Loucy (cell line): ENCODE data around the gene RND3.

Source experiments
- H2AFZ ChIP-seq: fragments of 200-600 bp; sonication (generic); 2 replicates; pipeline ENCODE4 v1.6.0; 2016; ENCODE audit warnings: antibody characterized with exemption, mild to moderate bottlenecking, low read length, moderate library complexity
- H3F3A ChIP-seq: fragments of 200-600 bp; 2 replicates; pipeline ENCODE4 v1.6.0; 2016; ENCODE audit warnings: antibody characterized with exemption, low read depth, mild to moderate bottlenecking
- H3K27me3 ChIP-seq: fragments of 200-600 bp; sonication (generic); 2 replicates; pipeline ENCODE4 v1.6.1; 2014; ENCODE audit warnings: low read length, mild to moderate bottlenecking; ENCODE audit not compliant: insufficient read depth, poor library complexity, severe bottlenecking
- H3K36me3 ChIP-seq: fragments of 200-600 bp; sonication (generic); 2 replicates; pipeline ENCODE4 v1.6.1; 2016; ENCODE audit warnings: low read length; ENCODE audit not compliant: insufficient read depth
- H3K4me1 ChIP-seq: fragments of 200-600 bp; sonication (generic); 2 replicates; pipeline ENCODE4 v1.5.1; 2014; ENCODE audit warnings: low read length, mild to moderate bottlenecking; ENCODE audit not compliant: insufficient read depth, poor library complexity, severe bottlenecking
- H3K4me2 ChIP-seq: fragments of 200-600 bp; sonication (generic); 2 replicates; pipeline ENCODE4 v1.6.0; 2014; ENCODE audit warnings: antibody characterized with exemption, low read length, low read depth, mild to moderate bottlenecking; ENCODE audit not compliant: poor library complexity, severe bottlenecking
- H3K4me3 ChIP-seq: fragments of 200-600 bp; sonication (generic); 2 replicates; pipeline ENCODE4 v1.5.1; 2014; ENCODE audit warnings: low read length, mild to moderate bottlenecking, mixed read lengths; ENCODE audit not compliant: poor library complexity, severe bottlenecking
- H3K79me2 ChIP-seq: fragments of 200-600 bp; sonication (generic); 2 replicates; pipeline ENCODE4 v1.6.1; 2014; ENCODE audit warnings: low read length; ENCODE audit not compliant: insufficient read depth
- H3K9ac ChIP-seq: fragments of 200-600 bp; sonication (generic); 2 replicates; pipeline ENCODE4 v1.6.0; 2014; ENCODE audit warnings: mild to moderate bottlenecking, low read depth, low read length, moderate library complexity; ENCODE audit not compliant: poor library complexity, severe bottlenecking
- H3K9me2 ChIP-seq: fragments of 200-600 bp; sonication (generic); replicated peaks from 2 replicates; pipeline ENCODE4 v1.6.1; 2016; ENCODE audit warnings: low read depth, low read length, mixed read lengths
- H3K9me3 ChIP-seq: fragments of 200-600 bp; sonication (generic); 2 replicates; pipeline ENCODE4 v1.6.1; 2014; ENCODE audit warnings: mild to moderate bottlenecking, antibody characterized with exemption, low read length, low read depth; ENCODE audit not compliant: insufficient read depth
- H4K20me1 ChIP-seq: fragments of 200-600 bp; sonication (generic); 2 replicates; pipeline ENCODE4 v1.6.0; 2014; ENCODE audit warnings: antibody characterized with exemption, low read length, mild to moderate bottlenecking; ENCODE audit not compliant: insufficient read depth, poor library complexity, severe bottlenecking
- CTCF ChIP-seq: fragments of 200-600 bp; sonication (generic); conservative IDR thresholded peaks from 2 replicates; pipeline ENCODE4 v1.5.1; 2014; ENCODE audit warnings: mild to moderate bottlenecking, antibody characterized with exemption, low read length
- EZH2phosphoT487 ChIP-seq: fragments of 200-600 bp; IDR thresholded peaks from 2 replicates; pipeline ENCODE4 v1.6.1; 2018; ENCODE audit warnings: antibody characterized with exemption, mild to moderate bottlenecking, moderate library complexity, borderline replicate concordance

Gene RND3

DNA sequence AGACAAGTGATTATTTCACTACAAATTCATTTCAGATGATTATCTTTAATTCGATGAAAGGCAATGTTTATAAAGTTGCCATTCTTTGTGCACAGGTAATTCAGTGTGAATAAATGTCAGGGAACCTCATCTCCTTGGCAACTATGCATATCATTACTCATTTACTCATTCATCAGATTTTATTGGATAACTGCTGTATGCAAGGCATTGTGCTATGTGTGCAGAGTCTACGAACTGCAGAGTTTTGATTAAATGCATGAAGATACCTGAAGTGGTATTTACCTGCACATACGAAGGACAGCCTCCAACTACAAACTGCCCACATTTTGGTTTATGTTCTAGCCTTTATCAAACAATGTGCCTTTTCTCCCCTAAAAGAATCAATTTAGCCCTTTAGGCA lies 3.5 kb downstream of the RND3 start:
- H2AFZ ChIP-seq = no peak overlapping the region
- no peaks in the 10 kb centered on the region for H4K20me1 ChIP-seq
- no peak overlapping the region for H3K4me3 ChIP-seq
- TF ChIP-seq CTCF (no peak), EZH2phosphoT487 (no peak)
- no peaks in the 10 kb centered on the region for H3K9me2 ChIP-seq
- no peaks in the 10 kb centered on the region for H3K27me3 ChIP-seq
- no peaks in the 10 kb centered on the region for H3F3A ChIP-seq
- H3K9ac ChIP-seq = no peak overlapping the region
- no peaks in the 10 kb centered on the region for H3K36me3 ChIP-seq
- no peak overlapping the region for H3K4me2 ChIP-seq
- no peaks in the 10 kb centered on the region for H3K79me2 ChIP-seq
- no peaks in the 10 kb centered on the region for H3K9me3 ChIP-seq
- no peaks in the 10 kb centered on the region for H3K4me1 ChIP-seq

DNA sequence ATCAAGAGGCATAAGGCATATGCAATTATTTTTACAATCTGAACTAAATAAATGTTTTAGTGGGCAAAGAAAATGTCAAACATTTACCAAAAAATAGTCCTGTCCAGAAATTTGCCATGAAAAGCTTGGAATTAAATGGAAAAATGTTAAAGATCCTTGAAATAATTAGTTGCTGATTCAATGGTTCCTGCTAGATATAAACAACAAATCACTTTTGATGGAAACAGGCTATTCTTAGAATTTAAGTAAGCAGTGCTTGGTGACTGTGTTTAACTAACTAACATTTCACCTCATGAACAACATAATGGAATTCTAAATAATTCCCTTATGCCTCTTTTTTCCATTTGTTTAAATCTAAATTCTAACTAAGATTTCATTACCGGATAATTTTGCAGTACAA lies 3.9 kb downstream of the RND3 start:
- TF ChIP-seq CTCF = no peak
- TF ChIP-seq EZH2phosphoT487 = no peak
- H3K9me3 ChIP-seq = no peaks in the 10 kb centered on the region
- H3K4me2 ChIP-seq = no peak overlapping the region
- no peak overlapping the region for H2AFZ ChIP-seq
- H3K36me3 ChIP-seq = no peaks in the 10 kb centered on the region
- no peak overlapping the region for H3K4me3 ChIP-seq
- no peaks in the 10 kb centered on the region for H3F3A ChIP-seq
- no peaks in the 10 kb centered on the region for H3K79me2 ChIP-seq
- H3K9me2 ChIP-seq = no peaks in the 10 kb centered on the region
- H3K9ac ChIP-seq = no peak overlapping the region
- H3K4me1 ChIP-seq = no peaks in the 10 kb centered on the region
- H3K27me3 ChIP-seq = no peaks in the 10 kb centered on the region
- no peaks in the 10 kb centered on the region for H4K20me1 ChIP-seq

GRCh38 chr2:150482667-150483400 lies 4.6 kb downstream of the RND3 start:
- Histone ChIP-seq H3K4me1 (no peaks in the 10 kb centered on the region), H3K9me3 (no peaks in the 10 kb centered on the region), H3F3A (no peaks in the 10 kb centered on the region), H3K9me2 (no peaks in the 10 kb centered on the region), H4K20me1 (no peaks in the 10 kb centered on the region), H3K4me2 (no peak overlapping the region), H3K79me2 (no peaks in the 10 kb centered on the region), H2AFZ (0 out of 2 replicates have a peak overlapping the region, but pooled peaks have one; percentile 43), H3K9ac (no peak overlapping the region), H3K36me3 (no peaks in the 10 kb centered on the region), H3K27me3 (no peaks in the 10 kb centered on the region), H3K4me3 (no peak overlapping the region)
- TF ChIP-seq CTCF = no peak
- no peak for TF ChIP-seq EZH2phosphoT487
